Keratinocyte (primary cell): ENCODE data around the gene PRKCE.

Experiments
- EZH2 ChIP-seq: IDR thresholded peaks from one replicate; pipeline ENCODE4 v1.6.1; 2012; ENCODE audit warnings: inconsistent platforms, mild to moderate bottlenecking, low read length, moderate library complexity
- TF ChIP-seq, protein P1 (sequence below), 3 experiments: IDR thresholded peaks in 1 of 3; conservative IDR thresholded peaks in 1 of 3; optimal IDR thresholded peaks in 1 of 3; 2 replicates in 2 of 3; 3 replicates in 1 of 3; pipeline versions ENCODE3 to v1.5.1; 2011; ENCODE audit warnings: low read length in 3 of 3, mild to moderate bottlenecking in 3 of 3, moderate library complexity in 2 of 3, control low read depth in 1 of 3, inconsistent platforms in 1 of 3; ENCODE audit not compliant: insufficient read depth in 2 of 3; ENCODE audit errors: extremely low read depth in 1 of 3

DNA sequence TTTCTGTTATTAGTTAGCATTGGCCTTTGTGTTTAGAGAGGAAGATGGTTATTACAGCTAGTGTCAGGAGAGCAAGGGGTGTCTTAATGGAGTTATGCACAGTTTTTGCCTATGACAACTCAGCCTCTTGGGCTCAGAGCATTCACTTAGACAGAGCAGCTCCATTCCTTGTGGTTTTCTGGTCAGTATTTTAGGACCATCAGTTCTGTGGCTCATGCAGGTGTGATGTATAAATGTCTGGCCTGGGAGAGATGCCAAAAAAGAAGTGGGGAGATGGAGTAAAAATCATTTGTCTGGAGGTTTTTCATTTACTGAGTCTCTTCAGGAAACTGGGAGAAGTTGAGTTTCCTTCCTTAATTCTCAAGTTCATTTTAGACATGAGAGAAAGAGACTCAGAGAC, 79.7 kb downstream of the PRKCE start:
- TF ChIP-seq, protein P1, sequence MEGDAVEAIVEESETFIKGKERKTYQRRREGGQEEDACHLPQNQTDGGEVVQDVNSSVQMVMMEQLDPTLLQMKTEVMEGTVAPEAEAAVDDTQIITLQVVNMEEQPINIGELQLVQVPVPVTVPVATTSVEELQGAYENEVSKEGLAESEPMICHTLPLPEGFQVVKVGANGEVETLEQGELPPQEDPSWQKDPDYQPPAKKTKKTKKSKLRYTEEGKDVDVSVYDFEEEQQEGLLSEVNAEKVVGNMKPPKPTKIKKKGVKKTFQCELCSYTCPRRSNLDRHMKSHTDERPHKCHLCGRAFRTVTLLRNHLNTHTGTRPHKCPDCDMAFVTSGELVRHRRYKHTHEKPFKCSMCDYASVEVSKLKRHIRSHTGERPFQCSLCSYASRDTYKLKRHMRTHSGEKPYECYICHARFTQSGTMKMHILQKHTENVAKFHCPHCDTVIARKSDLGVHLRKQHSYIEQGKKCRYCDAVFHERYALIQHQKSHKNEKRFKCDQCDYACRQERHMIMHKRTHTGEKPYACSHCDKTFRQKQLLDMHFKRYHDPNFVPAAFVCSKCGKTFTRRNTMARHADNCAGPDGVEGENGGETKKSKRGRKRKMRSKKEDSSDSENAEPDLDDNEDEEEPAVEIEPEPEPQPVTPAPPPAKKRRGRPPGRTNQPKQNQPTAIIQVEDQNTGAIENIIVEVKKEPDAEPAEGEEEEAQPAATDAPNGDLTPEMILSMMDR (optimal IDR thresholded peaks at IDR 0.05 in 1 of 3, IDR thresholded peaks at IDR 0.05 in 1 of 3, conservative IDR thresholded peaks at IDR 0.05 in 1 of 3; ENCODE audit: extremely low read depth in 1 of 3, insufficient read depth in 2 of 3, low read length in 3 of 3), result no peak
- TF ChIP-seq EZH2, result no peak
